NCI-H2107 (cell line): Measurements from ENCODE around the gene PAIP2B.
A peak's percentile ranks its signal among the peaks of the same experiment; 100 is the strongest.
"Not testable (repeated sequence)": the region's sequence is repeated elsewhere in the genome, so short reads cannot be mapped to it uniquely, and the experiment has no call there.

Source experiments
- DNase-seq: peaks from one replicate; lab custom pipeline; 2025; lab: John Stamatoyannopoulos, UW

Gene PAIP2B

DNA sequence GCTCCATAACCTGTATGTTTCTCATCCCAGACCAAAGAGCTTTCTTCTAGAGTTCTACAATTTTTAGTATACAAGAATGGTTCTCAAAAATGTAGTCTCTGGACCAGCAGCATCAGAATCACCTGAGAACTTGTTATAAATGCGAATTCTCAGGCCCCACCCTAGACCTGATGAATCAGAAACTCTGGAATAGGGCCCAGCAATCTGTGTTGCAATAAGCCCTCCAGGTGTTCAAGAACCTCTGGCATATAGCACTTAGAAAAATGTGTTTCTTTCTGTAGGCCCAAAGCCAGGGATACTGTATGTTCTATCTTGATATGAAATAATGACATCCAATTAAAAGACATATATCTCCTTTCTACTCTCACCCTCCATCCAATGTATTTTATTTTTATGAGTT lies 10.4 kb downstream of the PAIP2B start:
- DNase-seq = no peak

DNA sequence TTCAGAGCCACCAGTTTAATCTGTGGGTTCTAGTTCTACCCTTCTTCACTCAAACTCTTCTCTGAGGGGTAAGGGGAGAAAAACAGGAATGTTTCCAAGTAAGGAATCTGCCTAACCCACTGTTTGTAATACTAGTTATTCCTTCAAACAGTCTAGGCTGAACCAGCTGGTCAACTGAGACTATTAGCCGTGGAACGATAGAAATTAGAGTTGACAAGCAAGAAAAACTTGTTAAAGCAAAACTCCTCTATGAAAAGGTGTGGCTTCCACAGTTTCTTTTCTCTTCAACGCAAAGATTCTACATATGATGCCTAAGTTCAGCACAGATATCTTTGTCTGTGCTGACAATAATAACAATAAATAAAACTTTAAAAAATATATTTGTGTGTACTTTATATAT lies 11.5 kb downstream of the PAIP2B start:
- no peak for DNase-seq

DNA sequence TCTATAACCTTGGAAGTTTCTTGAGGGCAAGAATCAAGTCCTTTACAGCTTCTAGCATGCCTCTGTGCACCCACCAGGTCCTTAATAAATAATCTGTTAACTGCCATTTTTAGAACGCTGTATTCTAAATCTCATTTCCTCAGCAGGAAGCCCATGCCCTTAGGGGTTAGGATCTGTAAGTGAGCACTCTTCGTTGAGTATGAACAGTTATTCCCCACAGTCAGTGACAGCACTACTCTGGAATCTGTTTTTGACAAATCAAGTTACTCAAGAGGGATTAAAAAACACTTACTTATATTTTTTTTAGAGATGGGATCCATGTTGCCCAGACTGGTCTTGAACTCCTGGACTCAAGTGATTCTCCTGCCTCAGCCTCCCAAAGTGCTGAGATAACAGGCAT lies 14.6 kb downstream of the PAIP2B start:
- DNase-seq = no peak

DNA sequence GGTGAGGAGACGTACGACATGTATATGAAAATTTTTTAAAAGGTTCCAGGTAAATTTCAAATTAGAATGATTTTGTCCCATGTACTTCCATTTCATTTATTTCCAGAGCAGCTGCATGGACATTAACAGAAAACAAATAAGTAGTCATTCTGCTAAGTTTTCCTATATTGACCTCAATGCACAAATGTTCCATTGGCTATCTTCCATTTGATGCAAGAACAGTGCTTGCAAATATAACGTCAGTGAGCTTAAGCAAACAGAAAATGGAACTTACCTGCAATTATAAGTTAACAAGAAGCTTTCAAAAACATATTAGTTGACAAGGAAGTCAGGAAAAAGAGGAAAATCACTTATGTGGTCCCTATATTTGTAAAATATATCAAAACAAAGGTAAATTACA lies 16.6 kb downstream of the PAIP2B start:
- DNase-seq = no peak

DNA sequence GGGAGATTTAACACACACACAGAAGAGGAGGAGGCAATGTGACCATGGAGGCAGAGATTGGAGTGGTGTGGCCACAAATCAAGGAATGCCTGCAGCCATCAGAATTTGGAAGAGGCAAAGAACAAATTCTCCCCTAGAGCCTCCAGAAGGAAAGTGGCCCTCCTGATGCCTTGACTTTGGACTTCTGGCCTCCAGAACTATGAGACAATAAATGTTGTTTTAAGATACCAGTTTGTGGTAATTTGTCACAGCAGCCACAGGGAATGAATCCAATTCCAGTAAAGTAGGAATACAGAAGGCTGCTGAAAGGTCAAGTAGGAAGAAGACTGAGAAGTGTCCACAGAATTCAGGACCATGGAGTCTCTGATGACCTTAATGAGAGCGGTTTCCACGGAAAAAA lies 18.1 kb downstream of the PAIP2B start:
- DNase-seq = no peak

DNA sequence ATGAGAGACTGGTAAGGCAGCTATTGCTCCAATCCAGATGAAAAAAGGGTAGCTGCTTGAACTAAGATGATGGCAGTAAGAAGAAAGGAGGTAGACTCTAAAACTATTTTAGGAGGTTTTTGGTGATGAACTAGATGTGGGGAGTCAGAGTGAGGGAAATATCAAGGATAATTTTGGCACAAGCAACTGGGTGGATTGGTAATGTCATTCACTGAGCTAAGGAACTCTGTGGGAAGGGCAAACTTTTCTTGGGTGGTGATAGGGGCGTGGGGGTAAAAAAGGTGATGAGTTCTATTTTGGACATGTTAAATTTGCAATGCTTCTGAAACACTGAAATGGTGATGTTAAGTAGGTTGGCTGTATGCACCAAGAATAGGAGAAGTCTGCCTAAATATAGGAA lies 19.3 kb downstream of the PAIP2B start:
- no peak for DNase-seq

DNA sequence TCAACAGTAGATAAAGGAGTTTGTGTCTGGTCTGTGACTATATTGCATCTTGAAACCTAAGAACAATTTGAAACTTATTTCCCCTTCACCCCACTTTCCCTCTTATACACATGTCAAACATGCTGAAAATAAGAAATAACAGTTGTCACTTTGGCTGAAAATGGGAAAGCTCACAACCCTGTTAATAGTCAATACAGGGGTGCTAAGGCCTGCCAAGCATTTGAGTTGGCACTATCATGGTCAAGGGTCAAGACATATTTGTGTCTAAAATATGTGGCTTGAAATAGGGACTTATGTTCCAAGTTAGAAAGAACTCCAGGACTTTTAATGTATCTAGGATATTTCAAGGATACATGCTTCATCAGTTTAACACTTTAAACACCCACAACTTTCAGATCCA lies 20.6 kb downstream of the PAIP2B start:
- DNase-seq = no peak

DNA sequence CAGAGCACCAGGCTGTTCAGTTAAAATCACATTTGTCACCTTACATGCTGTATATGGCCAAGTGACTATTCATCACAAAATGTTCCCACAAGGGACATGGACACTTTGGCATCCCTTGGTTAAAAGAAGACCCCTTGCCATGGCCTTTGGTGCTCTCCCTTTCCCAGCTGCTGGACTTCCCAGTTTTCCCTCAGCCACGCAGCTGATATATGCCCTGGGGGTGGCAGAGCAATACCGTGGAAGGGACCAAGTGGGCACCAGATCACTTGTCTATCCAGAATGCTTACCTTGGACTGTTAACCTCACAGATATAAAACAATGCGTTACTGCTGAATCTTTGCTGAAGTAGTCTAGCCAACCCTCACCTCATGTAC lies 35.3 kb downstream of the PAIP2B start:
- no peak for DNase-seq

DNA sequence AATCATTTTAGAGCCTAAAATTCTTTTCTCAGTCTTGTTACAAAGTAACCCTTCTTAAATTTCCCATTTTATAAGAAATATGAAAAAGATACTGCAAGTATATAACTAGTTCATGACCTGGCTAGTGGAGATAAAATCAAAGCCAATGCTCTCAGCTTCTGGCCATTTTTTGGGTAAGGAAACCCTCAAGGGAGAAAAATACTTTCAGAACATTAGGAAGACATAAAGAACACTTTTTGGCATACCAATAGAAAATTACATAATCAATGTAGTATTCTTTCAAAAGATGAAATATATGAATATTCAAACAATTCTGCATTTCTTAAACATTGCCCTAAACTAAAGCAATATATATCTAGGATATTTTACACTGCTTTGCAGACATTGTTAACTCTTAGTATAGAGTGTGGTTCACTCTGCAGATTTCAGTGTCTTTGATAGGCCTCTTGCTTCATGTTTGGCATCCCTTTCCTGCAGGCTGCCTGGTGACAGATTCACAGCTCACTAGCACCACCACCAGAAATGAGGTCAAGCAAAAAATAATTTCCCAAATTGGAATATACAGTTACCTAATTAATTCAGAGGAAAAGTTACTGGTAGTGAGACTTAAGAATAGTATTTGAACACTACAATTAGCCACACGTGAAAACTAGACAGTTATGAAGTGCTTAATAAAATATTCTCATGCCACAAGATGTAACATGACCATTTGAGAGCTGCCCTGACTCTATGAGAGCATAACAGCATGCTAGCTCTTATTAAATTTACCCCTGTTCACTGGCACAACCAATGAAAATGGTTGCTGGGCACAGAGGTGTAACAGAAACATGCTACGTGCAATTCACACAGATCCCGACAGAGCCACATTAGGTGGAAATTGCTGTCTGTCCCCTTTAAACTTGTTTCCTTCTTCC lies 36.0 kb downstream of the PAIP2B start:
- no peak for DNase-seq

DNA sequence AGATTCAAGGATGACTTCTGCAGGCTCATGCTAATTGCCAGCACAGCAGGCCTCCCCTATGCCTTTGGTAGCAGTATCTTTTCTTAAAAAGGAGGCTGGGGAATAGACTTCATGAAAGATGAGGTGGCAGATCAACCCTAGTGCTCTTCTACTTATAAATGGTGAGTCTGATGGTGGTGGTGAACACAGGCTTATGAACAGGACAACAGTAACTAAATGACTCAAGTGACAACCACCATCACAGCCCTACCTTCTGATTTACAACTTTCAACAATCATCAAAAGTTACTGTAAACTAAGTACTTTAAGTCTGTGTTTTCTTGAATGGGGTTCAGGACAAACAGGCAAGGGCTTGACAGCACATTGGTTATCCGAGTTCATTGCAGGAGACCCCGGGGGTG lies 39.3 kb downstream of the PAIP2B start:
- DNase-seq = no peak

DNA sequence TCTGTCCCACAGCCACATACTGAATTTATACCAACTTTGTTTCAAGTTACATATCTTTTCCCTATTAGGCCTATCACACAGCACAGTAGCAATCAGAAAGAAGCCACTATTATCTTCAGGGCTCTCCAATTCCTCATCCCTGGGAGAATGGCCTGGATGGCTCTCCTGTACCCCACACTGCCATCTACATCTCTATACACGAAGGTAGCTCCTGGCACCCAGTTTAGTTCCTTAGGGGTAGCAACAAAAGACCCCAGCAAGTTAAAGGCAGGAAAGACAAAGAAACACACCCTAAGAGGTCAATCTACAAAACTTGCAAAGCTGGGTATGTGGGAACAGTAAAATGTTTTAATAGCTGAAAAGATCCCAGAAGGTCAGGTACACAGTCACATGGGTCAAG lies 39.9 kb downstream of the PAIP2B start:
- DNase-seq = no peak

DNA sequence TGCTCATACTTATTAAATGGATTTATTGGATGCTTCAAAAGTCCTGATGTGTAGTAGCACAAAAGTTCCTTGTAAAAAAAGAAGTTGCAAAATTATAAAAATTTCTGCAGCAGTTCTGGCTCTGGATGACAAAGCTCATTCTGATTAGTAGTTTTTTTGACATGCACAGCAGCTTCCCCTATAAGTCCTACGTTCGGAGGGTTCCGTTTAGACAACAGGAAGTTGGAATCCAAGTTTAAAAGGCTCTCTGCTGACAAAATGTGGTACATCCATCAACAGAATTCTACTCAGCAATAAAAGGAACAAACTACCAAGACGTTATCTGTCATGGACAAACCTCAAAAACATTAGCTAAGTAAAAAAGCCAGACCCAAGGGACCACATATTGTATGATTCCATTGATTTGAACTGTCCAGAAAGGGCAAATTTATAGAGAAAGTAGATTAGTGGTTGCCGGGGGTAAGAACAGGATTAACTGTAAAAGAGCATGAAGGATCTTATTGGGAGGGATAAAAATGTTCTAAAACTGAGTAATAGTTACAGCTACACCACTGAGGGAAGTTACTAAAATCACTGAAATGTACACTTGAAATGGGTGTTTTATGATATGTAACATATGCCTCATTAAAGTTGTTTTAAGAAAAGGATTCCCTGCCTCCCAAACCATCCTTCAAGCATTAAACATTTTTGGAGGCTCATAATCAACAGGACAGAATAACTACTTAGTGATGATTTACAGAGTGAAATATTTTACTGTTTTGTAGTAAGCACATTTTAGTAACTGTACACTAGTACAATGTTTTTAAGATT lies 43.4 kb downstream of the PAIP2B start:
- DNase-seq = not testable (repeated sequence)

DNA sequence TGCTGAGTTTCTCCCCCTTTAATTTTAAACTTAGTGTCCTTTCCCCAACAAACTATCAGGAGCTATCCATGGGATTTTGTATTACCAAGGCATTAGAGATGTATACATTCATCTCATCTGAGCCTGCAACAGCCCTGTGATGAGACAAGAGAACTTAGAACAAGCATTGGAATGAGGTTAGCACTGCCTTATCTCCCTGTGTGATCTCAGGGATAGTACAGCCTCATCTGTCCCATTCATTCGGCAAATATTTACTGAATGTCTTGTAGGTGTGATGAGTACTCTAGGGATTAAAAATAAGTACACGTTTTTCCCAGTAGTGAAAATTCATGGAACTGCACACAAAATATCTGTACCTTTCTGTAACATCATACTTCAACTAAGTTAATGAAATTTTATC lies 45.6 kb downstream of the PAIP2B start:
- DNase-seq = no peak

DNA sequence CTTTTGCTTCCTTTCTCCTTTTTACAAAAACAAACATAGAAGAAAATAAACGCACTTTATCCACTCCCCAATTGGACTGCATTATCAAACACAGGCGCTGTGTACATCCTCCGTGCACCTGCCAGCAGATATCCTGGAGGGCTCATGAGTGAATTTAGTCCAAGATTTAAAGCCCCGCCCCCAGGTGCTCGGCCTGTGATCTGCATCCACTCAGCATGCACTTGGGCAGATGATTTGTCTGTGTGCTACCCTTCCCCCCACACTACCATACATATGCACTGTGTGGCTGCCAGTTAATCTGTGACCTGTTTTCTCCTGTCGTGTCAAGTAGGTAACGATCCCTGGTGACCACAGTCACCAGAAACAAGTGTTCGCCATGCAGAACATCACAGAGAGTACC lies 48.1 kb downstream of the PAIP2B start:
- DNase-seq = peak; percentile 31

DNA sequence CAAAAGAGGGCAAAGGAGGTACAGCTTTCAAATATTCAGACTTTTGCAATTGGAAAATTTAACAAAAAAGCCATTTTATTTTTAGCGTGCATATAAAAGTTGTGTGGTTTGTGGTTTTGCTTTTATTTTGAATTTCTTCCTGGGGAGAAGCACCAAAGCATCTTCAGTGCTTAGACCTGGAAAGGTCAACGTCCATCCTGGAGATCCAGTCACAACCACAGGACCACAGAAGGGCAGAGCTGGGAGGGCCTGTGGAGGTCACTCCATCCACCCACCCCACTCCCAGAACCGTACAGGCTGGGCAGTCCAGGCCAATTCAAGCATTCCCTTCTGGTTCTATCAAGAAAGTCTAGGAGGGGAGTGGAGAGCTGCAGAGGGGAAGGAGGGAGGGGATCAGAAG lies 52.7 kb downstream of the PAIP2B start:
- DNase-seq = no peak

DNA sequence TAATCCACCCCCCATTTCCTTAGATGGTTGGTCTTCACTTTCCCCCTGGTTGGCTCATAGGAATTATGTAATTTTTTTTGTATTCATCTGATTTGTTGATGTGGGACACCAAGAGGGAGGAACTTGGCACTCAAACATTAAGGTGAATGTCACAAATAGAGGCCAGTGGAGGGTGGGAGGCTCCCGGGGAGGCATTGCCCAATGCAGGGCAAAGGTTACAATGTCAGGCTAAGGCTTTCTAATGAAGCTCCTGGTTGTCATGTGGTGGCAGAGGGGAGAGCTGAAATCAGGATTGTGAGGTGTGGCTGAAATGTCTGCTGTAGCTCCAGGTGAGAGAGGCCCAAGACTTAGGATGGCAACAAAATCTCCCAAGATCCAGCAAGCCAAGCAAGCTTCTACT lies 53.8 kb downstream of the PAIP2B start:
- no peak for DNase-seq

DNA sequence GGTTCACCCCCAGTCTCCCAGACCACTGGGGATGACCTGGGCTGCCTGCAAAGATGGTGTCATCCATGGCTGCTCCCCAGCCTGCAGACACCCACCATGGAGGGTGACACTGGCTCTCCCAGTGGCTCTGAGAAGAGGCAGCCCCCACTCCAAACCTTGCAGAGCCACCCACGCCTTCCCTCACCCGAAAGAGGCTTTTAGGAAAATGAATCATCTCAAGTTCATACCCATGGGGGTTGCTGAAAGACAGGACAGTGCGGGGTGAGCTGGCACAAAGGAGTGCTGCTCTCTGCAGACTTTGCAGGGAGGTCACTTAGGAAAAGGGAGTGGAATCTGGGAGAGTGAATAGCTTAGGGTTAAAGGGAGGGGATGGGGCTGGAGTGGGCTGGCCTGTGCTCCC lies 60.1 kb downstream of the PAIP2B start:
- no peak for DNase-seq

DNA sequence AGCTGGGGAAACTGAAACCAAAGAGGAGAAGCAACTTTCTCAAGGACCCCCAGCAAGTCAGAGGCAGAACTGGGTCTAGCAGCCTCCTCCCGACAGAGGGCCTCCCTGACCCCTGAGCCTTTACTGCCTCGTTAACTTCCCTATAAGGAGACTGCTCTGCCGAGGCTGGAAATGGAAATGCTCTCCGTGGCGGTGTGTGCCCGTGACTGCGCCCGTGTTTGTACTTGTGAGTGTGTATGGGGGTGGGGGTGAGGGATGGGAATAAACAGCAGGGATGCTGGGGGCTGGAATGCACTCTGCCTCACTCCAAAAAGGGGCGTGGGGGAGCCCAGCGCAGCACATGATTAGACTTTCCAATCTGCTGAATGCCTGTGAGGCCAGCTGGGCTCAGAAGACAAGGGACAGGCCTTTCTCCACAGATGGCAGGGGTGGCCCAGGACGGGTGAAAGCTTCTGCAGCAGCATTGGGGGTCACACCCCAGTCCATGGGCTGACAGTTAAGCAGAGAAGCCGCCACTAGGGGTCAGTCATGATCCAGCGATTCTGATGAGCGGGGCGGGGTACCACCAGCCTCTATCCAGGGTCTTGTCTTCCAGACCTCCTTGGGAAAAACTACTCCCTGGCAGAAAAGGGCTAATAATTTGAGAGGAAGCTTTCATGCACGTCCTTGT lies 69.6 kb downstream of the PAIP2B start:
- no peak for DNase-seq

DNA sequence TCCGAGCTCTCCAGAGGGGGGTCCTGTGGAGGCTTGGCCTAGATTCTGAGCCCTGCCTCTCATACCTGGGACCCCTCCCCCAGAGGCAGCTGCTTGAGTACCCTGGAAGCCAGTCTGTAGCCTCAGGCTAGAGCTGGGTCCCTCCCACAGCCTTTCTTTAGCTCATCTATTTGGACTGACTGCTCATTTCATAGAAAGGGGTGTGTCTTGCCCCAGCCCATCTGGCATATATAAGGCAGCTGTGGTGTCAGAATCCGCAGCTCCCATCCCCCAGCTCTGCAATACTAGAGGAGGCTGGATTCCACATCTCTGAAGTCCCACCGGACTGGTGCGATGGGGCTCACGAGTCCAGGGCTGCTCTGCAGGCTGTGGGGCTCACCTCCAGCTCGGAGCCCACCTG lies 70.3 kb downstream of the PAIP2B start:
- DNase-seq = peak; percentile 8

DNA sequence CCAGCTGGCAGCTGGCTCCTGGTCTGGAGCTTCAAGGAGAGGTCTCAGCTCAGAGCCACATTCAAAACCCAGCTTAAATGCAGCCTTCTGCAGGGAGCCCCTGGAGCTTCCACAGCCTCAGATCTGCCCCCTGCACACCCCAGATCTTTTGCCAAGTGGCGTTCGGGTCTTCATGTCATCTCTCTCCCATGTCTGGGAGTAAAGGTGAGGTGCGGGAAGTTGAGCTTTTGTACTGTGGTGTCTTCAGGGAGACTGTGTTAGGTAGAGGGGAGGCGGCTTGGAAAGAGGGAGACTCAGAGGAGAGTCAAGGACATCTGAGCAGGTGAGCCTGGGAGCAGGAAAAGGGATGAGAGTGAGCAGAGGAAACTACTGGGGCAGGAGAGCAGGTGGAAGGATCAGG lies 71.1 kb downstream of the PAIP2B start:
- no peak for DNase-seq

DNA sequence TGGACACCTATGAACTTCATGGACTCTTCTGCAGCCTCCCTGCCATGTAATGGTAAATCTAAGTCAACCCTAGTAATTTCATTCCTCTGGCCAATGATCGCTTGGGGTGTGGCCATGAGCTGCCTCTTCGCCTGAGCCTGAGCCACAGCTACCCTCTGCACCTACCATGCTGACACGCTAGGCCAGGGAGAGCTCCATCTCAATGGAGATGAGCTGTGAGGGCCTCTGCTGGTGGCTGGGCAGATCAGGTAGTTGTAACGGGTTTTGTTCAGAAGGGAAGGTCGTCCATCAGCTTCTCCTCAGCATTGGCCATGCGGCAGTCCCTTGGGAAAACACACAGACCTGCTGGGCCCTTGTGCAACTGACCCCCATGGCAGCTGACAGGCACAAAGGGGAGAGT lies 72.1 kb downstream of the PAIP2B start:
- DNase-seq = no peak

DNA sequence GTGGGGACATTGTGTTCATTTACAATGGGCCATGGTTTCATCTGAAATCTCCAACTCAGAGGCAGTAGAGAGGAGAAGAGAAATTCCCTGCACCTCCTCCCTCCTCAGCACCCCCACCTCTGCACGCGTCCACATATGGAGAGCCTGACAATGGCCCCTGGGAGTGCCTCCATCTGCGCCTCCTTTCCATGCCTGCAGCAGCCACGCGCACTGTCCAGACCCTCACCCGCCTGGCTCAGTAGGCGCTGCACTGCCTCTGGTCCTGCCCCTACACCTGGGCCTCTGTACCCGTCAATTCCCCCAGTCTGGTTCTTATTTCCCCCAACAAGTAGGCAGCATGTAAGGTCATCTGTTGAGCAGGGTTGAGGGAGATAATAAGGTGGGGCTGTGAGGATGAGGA lies 72.6 kb downstream of the PAIP2B start:
- no peak for DNase-seq
